Cardiac ventricle fibroblast (primary cell): ENCODE results near the gene TCEAL5. TPM values are rescaled to one million over a fixed set of nuclear protein-coding genes. Genes with fewer than 3 reads are reported as not detected.

Experiments used
- total RNA-seq: library from RNA; depleted of rRNA; stranded (reverse); fragments of >200 nt; gene quantifications from 2 replicates; pipeline ENCODE4 v1.2.3, GENCODE V29; 2015

Gene TCEAL5
- not detected in 2 replicates for total RNA-seq

GRCh38 chrX:103276581-103277002 is at the start of gene TCEAL5:
Gene TCEAL5 (minus strand): TSS chrX:103276750. CDS start chrX:103274563, 2,187 bp downstream.

GRCh38 chrX:103310555-103311398 is 34.2 kb upstream of the TCEAL5 start, which contains the start of gene BEX2:
Gene BEX2 (minus strand): TSS chrX:103310990. CDS start chrX:103309976, 1,014 bp downstream.

GRCh38 chrX:103254921-103255493 is 21.5 kb downstream of the TCEAL5 start, which contains the start of gene TCEAL8:
Gene TCEAL8 (minus strand): TSS chrX:103255155. CDS start chrX:103253979, 1,176 bp downstream.

Other genes starting within 250 kb of the TCEAL5 start
- gene BEX1, start 212.6 kb downstream of the TCEAL5 start, total RNA-seq: not detected in 2 replicates
- not detected in 2 replicates for gene NXF3, start 183.6 kb downstream of the TCEAL5 start, total RNA-seq
- 16.7 and 17.5 TPM in 2 replicates for gene BEX4, start 61.6 kb downstream of the TCEAL5 start, total RNA-seq
- 97.5 and 101 TPM in 2 replicates for gene TCEAL8, start 21.6 kb downstream of the TCEAL5 start, total RNA-seq
- gene BEX2, start 34.2 kb upstream of the TCEAL5 start, total RNA-seq: not detected in 2 replicates
- 6.4 and 8.0 TPM in 2 replicates for gene TCEAL7, start 53.5 kb upstream of the TCEAL5 start, total RNA-seq
- 124 and 134 TPM in 2 replicates for gene TCEAL9, start 79.8 kb upstream of the TCEAL5 start, total RNA-seq
- gene BEX3, start 99.8 kb upstream of the TCEAL5 start, total RNA-seq: 207 and 230 TPM in 2 replicates
- 0.64 and 1.1 TPM in 2 replicates for gene RAB40A, start 242.7 kb upstream of the TCEAL5 start, total RNA-seq